Measurements from ENCODE around the gene SLC5A9.
A peak's percentile ranks its signal among the peaks of the same experiment; 100 is the strongest.

SLC5A9 gene

GRCh38 chr1:48222501-48223242, at the start of gene SLC5A9:
Gene SLC5A9, plus strand, starts transcription at chr1:48222716. Its CDS starts 21 bp downstream, at chr1:48222737.
- H3K4me3 Mint-ChIP-seq: no peak within 1 kb of the TSS
- ATAC-seq (no peak), DNase-seq (no peak)
- H3K9me3 Mint-ChIP-seq: no peaks in the 10 kb centered on the region
- H3K4me1 Mint-ChIP-seq: no peaks in the 10 kb centered on the region
- no peaks in the 10 kb centered on the region for H3K27me3 Mint-ChIP-seq
- H3K27ac Mint-ChIP-seq: no peak within 1 kb of the TSS

- Mint-ChIP-seq H3K4me3 (no peak overlapping the region), H3K4me1 (no peaks in the 10 kb centered on the region), H3K27ac (no peak overlapping the region), H3K9me3 (peaks cover 10 to 12% of the 10 kb centered on the region in 2 donors), H3K27me3 (peaks cover 27% of the 10 kb centered on the region)
- no peak for DNase-seq
- no peak for ATAC-seq
These were observed 47.4 kb upstream of the SLC5A9 start for GRCh38 chr1:48175116-48175515.

GRCh38 chr1:48177257-48177656, 45.3 kb upstream of the SLC5A9 start:
- Mint-ChIP-seq H3K9me3 (no peaks in the 10 kb centered on the region), H3K4me1 (no peaks in the 10 kb centered on the region), H3K27ac (no peak overlapping the region), H3K27me3 (peaks cover 19% of the 10 kb centered on the region), H3K4me3 (no peak overlapping the region)
- no peak for DNase-seq
- ATAC-seq: no peak

- ATAC-seq (no peak), DNase-seq (no peak)
- Mint-ChIP-seq H3K27me3 (peaks cover 13% of the 10 kb centered on the region), H3K9me3 (peaks cover 5 to 7% of the 10 kb centered on the region in 2 donors), H3K4me1 (no peaks in the 10 kb centered on the region), H3K27ac (no peak overlapping the region), H3K4me3 (no peak overlapping the region)
These were observed 40.7 kb upstream of the SLC5A9 start for GRCh38 chr1:48181669-48182367.

- ATAC-seq: no peak
- H3K27ac Mint-ChIP-seq: no peak overlapping the region
- DNase-seq: no peak
- H3K4me1 Mint-ChIP-seq: no peaks in the 10 kb centered on the region
- H3K27me3 Mint-ChIP-seq: peaks cover 7% of the 10 kb centered on the region
- peaks cover 11 to 12% of the 10 kb centered on the region in 2 donors for H3K9me3 Mint-ChIP-seq
- H3K4me3 Mint-ChIP-seq: no peak overlapping the region
These were observed 40.1 kb upstream of the SLC5A9 start for GRCh38 chr1:48182439-48182838.

DNA sequence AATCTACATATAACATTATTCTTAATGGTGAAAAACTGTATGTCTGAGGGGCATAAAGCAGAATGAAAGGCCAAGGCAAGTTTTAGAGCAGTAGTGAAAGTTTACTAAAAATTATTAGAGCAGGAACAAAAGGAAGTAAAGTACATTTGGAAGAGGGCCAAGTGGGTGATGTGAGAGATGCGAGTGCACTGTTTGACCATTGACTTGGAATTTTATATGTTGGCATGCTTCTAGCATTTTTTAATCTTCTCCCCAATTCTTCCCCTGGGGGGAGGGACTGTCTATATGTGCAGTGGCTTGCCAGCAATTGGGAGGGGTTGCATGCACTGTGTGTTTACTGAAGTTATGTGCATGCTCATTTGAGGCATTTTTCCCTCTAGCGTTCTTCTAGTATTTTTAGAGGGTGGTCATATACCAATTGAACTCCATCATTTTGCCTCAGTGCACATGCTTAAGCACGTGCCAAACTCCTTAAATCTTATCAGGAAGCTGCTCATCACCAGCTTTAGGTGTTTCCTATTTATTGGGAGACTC, 36.1 kb upstream of the SLC5A9 start:
- ATAC-seq (no peak), DNase-seq (no peak)
- Mint-ChIP-seq H3K4me3 (no peak overlapping the region), H3K27ac (peak overlapping the region in 1 of 2 donors; percentile 73), H3K9me3 (peaks cover 22 to 23% of the 10 kb centered on the region in 2 donors), H3K4me1 (no peaks in the 10 kb centered on the region), H3K27me3 (peaks cover 14% of the 10 kb centered on the region)

DNA sequence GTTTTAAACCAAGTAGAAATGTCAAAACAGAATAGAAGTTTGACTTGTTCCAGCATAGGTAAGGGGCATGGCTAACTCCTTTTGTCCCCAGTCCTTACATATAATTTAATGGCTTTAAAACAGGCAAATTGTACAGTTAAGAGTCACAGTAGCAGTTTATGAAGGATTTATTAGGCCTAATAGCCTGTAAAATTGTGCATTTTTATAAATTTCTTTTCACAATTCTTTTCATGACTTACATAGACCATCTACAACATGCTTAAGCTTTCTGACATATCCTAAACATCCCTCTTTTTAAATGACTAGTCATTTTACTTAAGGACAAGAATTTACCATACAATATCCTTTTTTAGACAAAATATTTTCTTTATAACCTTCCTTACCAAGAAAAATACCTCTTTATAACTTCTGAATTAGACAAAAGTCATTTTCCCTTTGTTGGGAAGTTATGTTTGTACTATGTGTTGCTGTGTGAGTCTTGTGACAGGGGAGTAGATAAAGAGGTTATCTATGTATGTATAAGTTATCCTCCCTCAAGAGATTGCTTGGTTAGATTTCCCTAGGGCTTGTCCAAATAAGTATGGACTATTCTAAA, 34.5 kb upstream of the SLC5A9 start:
- Mint-ChIP-seq H3K9me3 (peaks cover 22 to 23% of the 10 kb centered on the region in 2 donors), H3K27me3 (peaks cover 14% of the 10 kb centered on the region), H3K27ac (no peak overlapping the region), H3K4me3 (no peak overlapping the region), H3K4me1 (no peaks in the 10 kb centered on the region)
- DNase-seq (no peak), ATAC-seq (no peak)

- peak overlapping the region in 1 of 2 donors; percentile 68 for H3K27ac Mint-ChIP-seq
- ATAC-seq (no peak), DNase-seq (no peak)
- peaks cover 22 to 23% of the 10 kb centered on the region in 2 donors for H3K9me3 Mint-ChIP-seq
- no peak overlapping the region for H3K4me3 Mint-ChIP-seq
- H3K4me1 Mint-ChIP-seq: no peaks in the 10 kb centered on the region
- H3K27me3 Mint-ChIP-seq: peaks cover 14% of the 10 kb centered on the region
These were observed 31.6 kb upstream of the SLC5A9 start for GRCh38 chr1:48190881-48191280.

DNA sequence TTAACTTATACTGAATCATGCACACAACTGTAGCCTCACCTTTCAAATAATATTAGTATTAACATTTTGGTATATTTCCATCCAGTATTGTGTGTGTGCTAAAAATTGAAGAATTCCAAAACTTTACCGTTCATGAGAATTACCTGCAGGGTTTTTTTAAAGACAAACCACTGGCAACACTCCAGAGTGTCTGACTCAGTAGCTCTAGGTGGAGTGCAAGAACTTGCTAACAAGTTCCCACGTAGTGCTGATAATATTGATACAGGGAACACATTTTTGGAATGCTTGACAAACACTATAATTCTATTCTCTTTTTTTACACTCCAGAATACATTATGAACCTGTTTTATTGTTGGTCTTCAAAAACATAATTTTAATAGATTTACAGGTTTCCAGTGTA, 27.7 kb upstream of the SLC5A9 start:
- Mint-ChIP-seq H3K4me3 (no peak overlapping the region), H3K27me3 (peaks cover 10% of the 10 kb centered on the region), H3K4me1 (no peaks in the 10 kb centered on the region), H3K27ac (no peak overlapping the region), H3K9me3 (no peaks in the 10 kb centered on the region)
- ATAC-seq: no peak
- DNase-seq: no peak

GRCh38 chr1:48196237-48196636, 26.3 kb upstream of the SLC5A9 start:
- ATAC-seq (no peak), DNase-seq (no peak)
- no peak overlapping the region for H3K27ac Mint-ChIP-seq
- H3K27me3 Mint-ChIP-seq: no peaks in the 10 kb centered on the region
- H3K4me1 Mint-ChIP-seq: no peaks in the 10 kb centered on the region
- H3K9me3 Mint-ChIP-seq: no peaks in the 10 kb centered on the region
- H3K4me3 Mint-ChIP-seq: no peak overlapping the region

DNA sequence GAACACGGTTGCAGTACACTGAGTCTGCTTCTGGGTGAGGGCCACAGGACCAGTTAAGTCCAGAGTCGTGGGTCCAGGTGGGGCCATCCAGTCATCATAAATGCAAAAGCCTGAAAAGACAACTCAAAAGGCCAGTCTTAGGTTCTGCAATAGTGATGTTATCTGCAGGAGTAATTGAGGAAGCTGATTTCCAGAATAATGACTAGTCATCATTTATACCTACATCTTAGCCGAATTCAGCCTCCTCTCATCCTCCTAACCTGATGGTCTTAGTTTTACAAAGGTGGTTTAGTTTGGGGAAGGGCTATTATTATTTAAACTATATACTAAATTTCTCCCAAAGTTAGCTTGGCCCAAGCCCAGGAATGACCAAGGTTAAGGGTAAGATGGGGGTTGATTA, 23.5 kb upstream of the SLC5A9 start:
- Mint-ChIP-seq H3K27ac (no peak overlapping the region), H3K9me3 (no peaks in the 10 kb centered on the region), H3K27me3 (no peaks in the 10 kb centered on the region), H3K4me1 (peaks cover 11% of the 10 kb centered on the region), H3K4me3 (no peak overlapping the region)
- no peak for DNase-seq
- ATAC-seq: no peak

DNA sequence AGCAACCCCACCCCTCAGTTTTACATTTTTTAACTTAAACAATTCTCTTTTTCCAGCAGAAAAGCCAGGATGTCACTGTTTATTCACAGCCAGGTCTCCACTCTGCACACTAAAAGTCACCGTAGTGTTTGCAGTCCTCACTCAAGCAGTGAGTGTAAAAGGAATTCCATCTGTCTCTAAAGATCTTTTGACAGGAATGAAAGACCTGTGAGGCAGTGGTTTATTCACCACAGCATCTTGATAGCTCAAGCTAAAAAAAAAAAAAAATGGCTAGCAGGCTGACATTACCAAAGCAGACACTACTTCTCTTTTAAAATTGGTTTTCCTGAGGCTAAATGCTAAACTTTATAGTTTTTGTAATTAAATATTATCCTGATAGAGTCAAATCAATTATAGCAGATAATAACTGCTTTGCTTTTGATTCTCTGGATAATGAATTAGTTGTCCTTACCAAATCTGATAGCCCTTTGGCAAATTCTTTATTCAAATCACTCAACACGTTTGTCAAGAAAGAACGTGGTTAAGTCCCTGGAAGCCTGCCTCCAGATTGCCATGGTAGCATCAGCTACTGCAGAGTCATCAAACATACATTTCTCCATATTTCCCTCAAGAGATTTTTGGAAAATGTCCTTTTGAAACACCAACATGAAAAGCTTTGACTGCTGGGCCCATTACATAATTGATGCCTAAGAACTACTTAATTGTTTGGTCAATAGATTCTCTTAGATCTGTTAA, 22.2 kb upstream of the SLC5A9 start:
- Mint-ChIP-seq H3K27me3 (no peaks in the 10 kb centered on the region), H3K4me3 (no peak overlapping the region), H3K27ac (no peak overlapping the region), H3K9me3 (no peaks in the 10 kb centered on the region), H3K4me1 (peaks cover 11% of the 10 kb centered on the region)
- DNase-seq: no peak
- no peak for ATAC-seq

DNA sequence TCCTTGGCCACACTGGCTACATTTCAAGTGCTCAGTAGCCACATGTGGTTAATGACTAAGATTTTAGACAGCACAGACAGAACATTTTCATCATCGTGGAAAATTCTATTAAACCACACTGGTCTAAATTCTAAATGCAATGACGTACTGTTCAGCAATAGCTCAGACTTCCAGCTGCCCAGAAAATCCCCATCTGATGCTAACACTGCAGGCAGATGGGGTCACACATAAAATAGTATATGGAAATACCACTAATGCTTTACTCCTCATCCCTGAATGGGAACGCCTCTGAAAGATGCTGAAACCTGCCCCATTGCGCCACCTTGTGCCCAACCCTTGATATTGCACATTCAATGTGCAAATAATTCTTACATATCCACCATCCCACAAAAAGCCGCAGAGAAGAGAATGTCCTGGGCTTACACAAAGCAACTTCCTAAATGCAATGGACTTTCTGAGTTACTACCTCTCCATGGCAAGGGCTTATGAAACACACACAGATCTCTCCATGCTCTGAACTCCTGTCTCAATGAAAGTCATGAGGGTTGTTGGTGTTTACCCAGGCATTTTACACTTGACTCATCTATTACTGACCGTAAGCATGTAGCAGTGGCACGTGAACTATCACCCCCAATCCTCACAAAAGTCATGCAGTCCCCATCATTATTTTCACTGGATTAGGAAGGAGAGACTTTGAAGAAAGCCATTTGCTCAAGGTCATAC, 20.3 kb upstream of the SLC5A9 start:
- Mint-ChIP-seq H3K4me3 (no peak overlapping the region), H3K27ac (peak overlapping the region in 1 of 2 donors; percentile 31), H3K4me1 (peaks cover 11% of the 10 kb centered on the region), H3K27me3 (no peaks in the 10 kb centered on the region), H3K9me3 (no peaks in the 10 kb centered on the region)
- DNase-seq (peak; percentile 47 to 60), ATAC-seq (peak; percentile 90)

GRCh38 chr1:48203287-48203900, 19.1 kb upstream of the SLC5A9 start:
- H3K4me3 Mint-ChIP-seq: no peak overlapping the region
- H3K9me3 Mint-ChIP-seq: no peaks in the 10 kb centered on the region
- DNase-seq: peak in 1 of 2 donors; percentile 13
- H3K27ac Mint-ChIP-seq: no peak overlapping the region
- no peak for ATAC-seq
- no peaks in the 10 kb centered on the region for H3K27me3 Mint-ChIP-seq
- H3K4me1 Mint-ChIP-seq: peaks cover 11% of the 10 kb centered on the region
